ENCODE data around the gene SV2C.

DNA sequence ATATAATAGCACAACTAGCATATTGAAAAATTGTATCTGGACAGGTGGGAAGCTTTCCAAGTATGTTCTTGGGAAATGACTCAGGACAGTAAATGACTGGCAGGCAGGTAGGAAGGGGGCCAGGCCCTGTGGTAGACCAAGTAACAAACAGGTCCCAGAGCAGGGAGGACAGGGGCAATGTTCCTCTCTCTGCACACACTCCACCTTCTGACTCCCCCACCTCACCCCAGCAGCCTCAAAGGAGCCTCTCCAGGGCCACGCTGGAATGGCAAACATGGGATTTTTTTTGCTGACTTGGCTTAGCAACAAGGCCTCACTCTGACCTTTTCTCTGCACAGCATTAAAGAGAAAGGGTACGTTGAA, 288.8 kb downstream of the SV2C start:
- TF ChIP-seq FEZF1 (tag by site-specific recombination; IDR thresholded peaks at IDR 0.05) = no peak
- no peak for TF ChIP-seq ZNF274 (IDR thresholded peaks at IDR 0.05; ENCODE audit: low read length)
- no peak for TF ChIP-seq ZNF274 (tag by site-specific recombination; IDR thresholded peaks at IDR 0.05; ENCODE audit: borderline replicate concordance)
- TF ChIP-seq ZNF184 (tag by site-specific recombination; IDR thresholded peaks at IDR 0.05) = no peak
- TF ChIP-seq ZNF280D (tag by site-specific recombination; IDR thresholded peaks at IDR 0.05) = no peak
- TF ChIP-seq, protein P1, sequence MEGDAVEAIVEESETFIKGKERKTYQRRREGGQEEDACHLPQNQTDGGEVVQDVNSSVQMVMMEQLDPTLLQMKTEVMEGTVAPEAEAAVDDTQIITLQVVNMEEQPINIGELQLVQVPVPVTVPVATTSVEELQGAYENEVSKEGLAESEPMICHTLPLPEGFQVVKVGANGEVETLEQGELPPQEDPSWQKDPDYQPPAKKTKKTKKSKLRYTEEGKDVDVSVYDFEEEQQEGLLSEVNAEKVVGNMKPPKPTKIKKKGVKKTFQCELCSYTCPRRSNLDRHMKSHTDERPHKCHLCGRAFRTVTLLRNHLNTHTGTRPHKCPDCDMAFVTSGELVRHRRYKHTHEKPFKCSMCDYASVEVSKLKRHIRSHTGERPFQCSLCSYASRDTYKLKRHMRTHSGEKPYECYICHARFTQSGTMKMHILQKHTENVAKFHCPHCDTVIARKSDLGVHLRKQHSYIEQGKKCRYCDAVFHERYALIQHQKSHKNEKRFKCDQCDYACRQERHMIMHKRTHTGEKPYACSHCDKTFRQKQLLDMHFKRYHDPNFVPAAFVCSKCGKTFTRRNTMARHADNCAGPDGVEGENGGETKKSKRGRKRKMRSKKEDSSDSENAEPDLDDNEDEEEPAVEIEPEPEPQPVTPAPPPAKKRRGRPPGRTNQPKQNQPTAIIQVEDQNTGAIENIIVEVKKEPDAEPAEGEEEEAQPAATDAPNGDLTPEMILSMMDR (tag by site-specific recombination; IDR thresholded peaks at IDR 0.05) = no peak
- no peak for TF ChIP-seq ZNF302 (tag by site-specific recombination; IDR thresholded peaks at IDR 0.05; ENCODE audit: low read depth)
- TF ChIP-seq ZNF174 (tag by site-specific recombination; IDR thresholded peaks at IDR 0.05) = no peak

All from HEK293 (cell line).